Lung (tissue), 12 donors: ENCODE results near the gene DET1. TPM values are rescaled to one million over a fixed set of nuclear protein-coding genes. Genes with fewer than 3 reads are reported as not detected.
"Not testable (repeated sequence)": the region's sequence is repeated elsewhere in the genome, so short reads cannot be mapped to it uniquely, and the experiment has no call there.

Experiments
- ATAC-seq: fragments of 200-7000 bp; cut with Tn5 transposase; one replicate; pipeline ENCODE4 v1.9.1; 2020; ENCODE audit warnings: moderate number of reproducible peaks; ENCODE audit not compliant: insufficient read depth, low FRiP score
- DNase-seq, 3 donors: peaks; one replicate each; pipeline ENCODE4 v3.0.0-alpha.2; 2013 to 2017
- H3K27ac ChIP-seq, 2 donors: one replicate each; pipeline ENCODE4 v1.5.1; 2013; ENCODE audit warnings: mild to moderate bottlenecking in 2 of 2, moderate library complexity in 2 of 2, control low read depth in 1 of 2, inconsistent platforms in 1 of 2, low read depth in 1 of 2, low read length in 1 of 2
- H3K27me3 ChIP-seq, 3 donors: one replicate each; pipeline ENCODE4 v1.5.1; 2013; ENCODE audit warnings: low read length in 2 of 3; ENCODE audit not compliant: control insufficient read depth in 3 of 3, insufficient read depth in 3 of 3
- H3K36me3 ChIP-seq, 4 donors: one replicate each; pipeline ENCODE4 v1.5.1; 2013; ENCODE audit warnings: low read length in 4 of 4, mild to moderate bottlenecking in 1 of 4, moderate library complexity in 1 of 4; ENCODE audit not compliant: control insufficient read depth in 4 of 4, insufficient read depth in 4 of 4
- H3K4me1 ChIP-seq, 5 donors: one replicate each; pipeline ENCODE4 v1.5.1; 2013; ENCODE audit warnings: low read length in 5 of 5, mild to moderate bottlenecking in 2 of 5, moderate library complexity in 1 of 5; ENCODE audit not compliant: control insufficient read depth in 5 of 5, insufficient read depth in 5 of 5
- H3K4me3 ChIP-seq: one replicate; pipeline ENCODE4 v1.5.1; 2013; ENCODE audit warnings: mild to moderate bottlenecking, control low read depth, moderate library complexity
- H3K9ac ChIP-seq, 2 donors: one replicate each; pipeline ENCODE4 v1.5.1; 2013; ENCODE audit warnings: low read length in 2 of 2, control low read depth in 1 of 2; ENCODE audit not compliant: insufficient read depth in 1 of 2
- H3K9me3 ChIP-seq, 4 donors: one replicate each; pipeline ENCODE4 v1.5.1; 2013; ENCODE audit warnings: low read length in 3 of 4, mild to moderate bottlenecking in 1 of 4, moderate library complexity in 1 of 4; ENCODE audit not compliant: control insufficient read depth in 4 of 4, insufficient read depth in 3 of 4
- CTCF ChIP-seq: IDR thresholded peaks from 2 replicates; pipeline ENCODE4 v1.5.1; 2012; ENCODE audit warnings: mild to moderate bottlenecking; ENCODE audit errors: control extremely low read depth, extremely low read depth
- WGBS, 2 donors: extraction: QIAGEN DNeasy Blood & Tissue Kit; methylation state at CpG; one replicate each; pipeline ENCODE4 v1.1.7; 2013; 5-methylcytosine and 5-hydroxymethylcytosine counted together
- polyA plus RNA-seq, 2 donors: library from polyadenylated mRNA; stranded (reverse); fragments of 200-250 nt; gene quantifications; one replicate each; pipeline ENCODE4 v1.2.1, GENCODE V29; 2013
- total RNA-seq, 2 donors: library from RNA; depleted of rRNA in 1 of 2; stranded (reverse); fragments of >200 nt in 1 of 2; gene quantifications; one replicate each; pipeline ENCODE4 v1.2.1, GENCODE V29; 2014 to 2021
- donor health status: control.
- donor health status: control.
- donor health status: Bipolar disorder and iron deficiency.
- donor health status: healthy.
- donor health status: DM: yes; HTN: yes; CAD: no.

DET1 gene
- total and polyA plus RNA-seq, 4 donors = 2.9 to 13.7 (median 4.4) TPM

GRCh38 chr15:88477126-88477525 lies 69.4 kb downstream of the DET1 start:
- Histone ChIP-seq H3K27ac (no peak overlapping the region), H3K4me3 (no peak overlapping the region), H3K36me3 (peaks cover 26 to 31% (median 28%) of the 10 kb centered on the region in 4 donors), H3K4me1 (no peaks in the 10 kb centered on the region), H3K9me3 (peaks cover 0 to 1% (median 0%) of the 10 kb centered on the region in 4 donors), H3K27me3 (no peaks in the 10 kb centered on the region), H3K9ac (no peak overlapping the region)
- WGBS, 2 donors = 91 to 95% methylated on average over 7 of the region's 7 CpGs
- no peak for DNase-seq
- no peak for TF ChIP-seq CTCF
- no peak for ATAC-seq

GRCh38 chr15:88476635-88477060 lies 69.8 kb downstream of the DET1 start:
- Histone ChIP-seq H3K27me3 (no peaks in the 10 kb centered on the region), H3K27ac (no peak overlapping the region), H3K9ac (no peak overlapping the region), H3K4me1 (no peaks in the 10 kb centered on the region), H3K36me3 (peaks cover 26 to 31% (median 28%) of the 10 kb centered on the region in 4 donors), H3K9me3 (peaks cover 0 to 1% (median 0%) of the 10 kb centered on the region in 4 donors), H3K4me3 (no peak overlapping the region)
- peak; percentile 30 to 57 (median 46) for DNase-seq
- ATAC-seq = no peak
- WGBS, 2 donors = 80% methylated on average over 8 of the region's 8 CpGs
- TF ChIP-seq CTCF = no peak

- 91 to 94% methylated on average over 4 of the region's 4 CpGs for WGBS, 2 donors
- ATAC-seq = not testable (repeated sequence)
These were observed 72.7 kb downstream of the DET1 start for GRCh38 chr15:88473661-88474293.

GRCh38 chr15:88472225-88472624 lies 74.3 kb downstream of the DET1 start:
- Histone ChIP-seq H3K27me3 (no peaks in the 10 kb centered on the region), H3K4me3 (no peak overlapping the region), H3K4me1 (peaks cover 0 to 8% (median 6%) of the 10 kb centered on the region in 5 donors), H3K27ac (no peak overlapping the region), H3K9ac (no peak overlapping the region), H3K36me3 (peaks cover 17 to 23% (median 21%) of the 10 kb centered on the region in 4 donors), H3K9me3 (peaks cover 0 to 1% (median 0%) of the 10 kb centered on the region in 4 donors)
- ATAC-seq (no peak), DNase-seq (no peak)
- WGBS, 2 donors = 86 to 93% methylated on average over 4 of the region's 4 CpGs
- TF ChIP-seq CTCF = no peak

More at GRCh38 chr15:88473661-88474293, 72.7 kb downstream of the DET1 start:
- H3K27ac ChIP-seq, H3K9ac ChIP-seq, DNase-seq, H3K4me1 ChIP-seq, H3K27me3 ChIP-seq, H3K9me3 ChIP-seq, H3K4me3 ChIP-seq: not testable (repeated sequence)
- peaks cover 21 to 30% (median 27%) of the 10 kb centered on the region in 4 donors for H3K36me3 ChIP-seq
